ENCODE data around the gene DNAJC30. TPM values are rescaled to one million over a fixed set of nuclear protein-coding genes. Genes with fewer than 3 reads are reported as not detected.

Gene DNAJC30
- total RNA-seq, 4 donors from 2014 or later = 2.6 to 7.3 (median 3.4) TPM

GRCh38 chr7:73678862-73679261 is 4.4 kb downstream of the DNAJC30 start:
- no peak for TF ChIP-seq CTCF (IDR thresholded peaks at IDR 0.05; ENCODE audit: low read depth)

GRCh38 chr7:73674468-73675124 is 8.7 kb downstream of the DNAJC30 start:
- no peak for TF ChIP-seq CTCF (IDR thresholded peaks at IDR 0.05; ENCODE audit: low read depth)

- no peak for TF ChIP-seq CTCF (IDR thresholded peaks at IDR 0.05; ENCODE audit: low read depth)
Measured at GRCh38 chr7:73671857-73672445, 11.3 kb downstream of the DNAJC30 start.

- TF ChIP-seq CTCF (IDR thresholded peaks at IDR 0.05; ENCODE audit: low read depth) = no peak
Measured at GRCh38 chr7:73671322-73671661, 12.0 kb downstream of the DNAJC30 start.

GRCh38 chr7:73669858-73670385 is 13.3 kb downstream of the DNAJC30 start:
- no peak for TF ChIP-seq CTCF (IDR thresholded peaks at IDR 0.05; ENCODE audit: low read depth)

GRCh38 chr7:73669288-73669701 is 14.0 kb downstream of the DNAJC30 start:
- TF ChIP-seq CTCF (IDR thresholded peaks at IDR 0.05; ENCODE audit: low read depth) = no peak

GRCh38 chr7:73668886-73669230 is 14.4 kb downstream of the DNAJC30 start:
- TF ChIP-seq CTCF (IDR thresholded peaks at IDR 0.05; ENCODE audit: low read depth) = no peak

Data from subcutaneous adipose tissue (tissue), 4 donors.